HFFc6 (cell line): ENCODE results near the gene EBF3. TPM values are rescaled to one million over a fixed set of nuclear protein-coding genes. Genes with fewer than 3 reads are reported as not detected.

Source experiments
- DNase-seq: peaks from one replicate; pipeline ENCODE4 v3.0.0-alpha.2; 2018
- H3K27ac Mint-ChIP-seq: 2 replicates; pipeline ENCODE4 v1.8.0; 2020; ENCODE audit warnings: mild to moderate bottlenecking, mixed read lengths
- H3K27me3 Mint-ChIP-seq: 2 replicates; pipeline ENCODE4 v1.8.0; 2021; ENCODE audit warnings: mild to moderate bottlenecking, moderate library complexity, mixed read lengths; ENCODE audit not compliant: insufficient read depth
- H3K36me3 Mint-ChIP-seq: 2 replicates; pipeline ENCODE4 v1.8.0; 2021; ENCODE audit warnings: low read depth, mixed read lengths
- H3K4me1 Mint-ChIP-seq: 2 replicates; pipeline ENCODE4 v1.8.0; 2020; ENCODE audit warnings: low read depth, mixed read lengths
- H3K4me3 Mint-ChIP-seq: 2 replicates; pipeline ENCODE4 v1.8.0; 2020; ENCODE audit warnings: mild to moderate bottlenecking, moderate library complexity, mixed read lengths
- H3K9me3 Mint-ChIP-seq: 2 replicates; pipeline ENCODE4 v1.8.0; 2020; ENCODE audit warnings: mild to moderate bottlenecking, mixed read lengths
- total RNA-seq, 6 experiments: library from RNA; stranded (reverse); fragmentation: NEBNext Ultra II Directional; extraction: Animal tissue kit (Norgen Biotek cat#: 25700); gene quantifications; 2 replicates in 1 of 6; 3 replicates in 5 of 6; pipeline ENCODE4 v1.2.3, GENCODE V29; 2021
- TF ChIP-seq, protein P1 (sequence below): fragments of 200-600 bp; sonication (generic); IDR thresholded peaks from 2 replicates; pipeline ENCODE4 v1.5.0; 2021; ENCODE audit warnings: antibody characterized with exemption, mild to moderate bottlenecking

The EBF3 gene
- total RNA-seq, 6 experiments from 2014 or later = 0.14 to 0.39 (median 0.21) TPM; not detected in 2

DNA sequence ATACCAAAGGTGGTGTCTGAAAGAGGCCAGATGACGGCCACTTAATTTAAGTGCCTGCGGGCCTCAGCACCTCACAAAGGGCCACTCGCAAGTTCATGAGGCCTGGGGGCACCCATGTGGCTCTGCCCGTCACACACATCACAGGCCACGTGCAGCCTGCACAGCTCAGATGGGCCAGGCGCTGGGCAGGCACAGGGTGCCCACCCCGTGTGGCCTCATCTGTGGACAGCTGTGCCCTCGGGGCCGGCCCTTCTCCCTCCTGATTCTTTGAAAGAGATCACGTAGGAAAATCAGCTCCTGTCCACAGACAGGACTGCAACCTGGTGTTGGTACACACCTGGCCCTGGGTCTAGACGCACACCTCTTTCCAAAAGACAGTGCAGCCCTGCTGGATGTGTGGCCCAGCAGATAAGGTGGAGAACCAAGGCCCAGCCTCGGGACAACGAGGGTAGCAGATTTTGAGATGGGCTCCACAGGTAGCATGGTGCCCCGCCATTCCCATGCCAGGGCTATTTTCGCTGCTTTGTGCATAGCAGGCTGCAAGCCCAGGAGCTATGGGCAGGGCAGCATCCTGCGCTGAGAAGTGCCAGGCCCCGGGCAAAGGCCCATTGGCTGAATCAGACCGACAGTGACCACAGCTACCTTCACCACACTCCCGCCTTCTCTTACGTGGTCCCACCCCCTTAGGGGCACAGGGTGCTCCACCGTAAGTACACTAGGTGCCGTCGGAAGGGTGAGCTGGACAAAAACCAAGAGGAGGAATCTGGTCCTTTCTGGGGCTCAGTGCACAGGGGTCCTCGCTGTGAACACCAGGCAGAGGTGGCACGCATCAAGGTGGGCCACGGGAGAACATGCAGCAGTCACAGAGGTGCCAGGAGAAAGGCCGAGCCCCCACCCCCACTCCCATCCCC, 124.5 kb downstream of the EBF3 start:
- Mint-ChIP-seq H3K4me3 (no peak overlapping the region), H3K27ac (no peak overlapping the region), H3K4me1 (no peaks in the 10 kb centered on the region), H3K9me3 (peaks cover 32% of the 10 kb centered on the region), H3K27me3 (peaks cover 2% of the 10 kb centered on the region), H3K36me3 (no peaks in the 10 kb centered on the region)
- TF ChIP-seq, protein P1, sequence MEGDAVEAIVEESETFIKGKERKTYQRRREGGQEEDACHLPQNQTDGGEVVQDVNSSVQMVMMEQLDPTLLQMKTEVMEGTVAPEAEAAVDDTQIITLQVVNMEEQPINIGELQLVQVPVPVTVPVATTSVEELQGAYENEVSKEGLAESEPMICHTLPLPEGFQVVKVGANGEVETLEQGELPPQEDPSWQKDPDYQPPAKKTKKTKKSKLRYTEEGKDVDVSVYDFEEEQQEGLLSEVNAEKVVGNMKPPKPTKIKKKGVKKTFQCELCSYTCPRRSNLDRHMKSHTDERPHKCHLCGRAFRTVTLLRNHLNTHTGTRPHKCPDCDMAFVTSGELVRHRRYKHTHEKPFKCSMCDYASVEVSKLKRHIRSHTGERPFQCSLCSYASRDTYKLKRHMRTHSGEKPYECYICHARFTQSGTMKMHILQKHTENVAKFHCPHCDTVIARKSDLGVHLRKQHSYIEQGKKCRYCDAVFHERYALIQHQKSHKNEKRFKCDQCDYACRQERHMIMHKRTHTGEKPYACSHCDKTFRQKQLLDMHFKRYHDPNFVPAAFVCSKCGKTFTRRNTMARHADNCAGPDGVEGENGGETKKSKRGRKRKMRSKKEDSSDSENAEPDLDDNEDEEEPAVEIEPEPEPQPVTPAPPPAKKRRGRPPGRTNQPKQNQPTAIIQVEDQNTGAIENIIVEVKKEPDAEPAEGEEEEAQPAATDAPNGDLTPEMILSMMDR = no peak
- DNase-seq = no peak

DNA sequence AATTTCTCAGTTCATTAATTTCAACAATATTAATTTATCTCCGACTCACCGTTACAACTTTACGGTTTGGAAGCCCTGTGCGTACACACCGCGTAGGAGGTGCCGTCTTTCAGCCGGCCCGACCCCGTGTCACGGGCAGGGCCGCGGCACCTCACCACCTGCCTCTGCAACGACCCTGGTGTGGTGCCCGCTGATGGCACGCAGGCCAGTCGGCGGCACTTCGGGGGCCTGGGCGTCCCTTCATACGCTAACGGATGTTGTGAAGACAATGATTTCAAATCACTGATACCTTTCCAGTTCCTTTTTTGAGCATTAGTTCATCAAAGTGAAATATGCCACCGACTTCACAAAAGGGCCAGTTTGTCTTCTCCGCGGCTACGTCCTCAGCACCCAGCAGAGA, 125.3 kb downstream of the EBF3 start:
- Mint-ChIP-seq H3K27me3 (peaks cover 2% of the 10 kb centered on the region), H3K27ac (no peak overlapping the region), H3K9me3 (peaks cover 34% of the 10 kb centered on the region), H3K36me3 (no peaks in the 10 kb centered on the region), H3K4me3 (no peak overlapping the region), H3K4me1 (no peaks in the 10 kb centered on the region)
- TF ChIP-seq, protein P1 = no peak
- DNase-seq = no peak

DNA sequence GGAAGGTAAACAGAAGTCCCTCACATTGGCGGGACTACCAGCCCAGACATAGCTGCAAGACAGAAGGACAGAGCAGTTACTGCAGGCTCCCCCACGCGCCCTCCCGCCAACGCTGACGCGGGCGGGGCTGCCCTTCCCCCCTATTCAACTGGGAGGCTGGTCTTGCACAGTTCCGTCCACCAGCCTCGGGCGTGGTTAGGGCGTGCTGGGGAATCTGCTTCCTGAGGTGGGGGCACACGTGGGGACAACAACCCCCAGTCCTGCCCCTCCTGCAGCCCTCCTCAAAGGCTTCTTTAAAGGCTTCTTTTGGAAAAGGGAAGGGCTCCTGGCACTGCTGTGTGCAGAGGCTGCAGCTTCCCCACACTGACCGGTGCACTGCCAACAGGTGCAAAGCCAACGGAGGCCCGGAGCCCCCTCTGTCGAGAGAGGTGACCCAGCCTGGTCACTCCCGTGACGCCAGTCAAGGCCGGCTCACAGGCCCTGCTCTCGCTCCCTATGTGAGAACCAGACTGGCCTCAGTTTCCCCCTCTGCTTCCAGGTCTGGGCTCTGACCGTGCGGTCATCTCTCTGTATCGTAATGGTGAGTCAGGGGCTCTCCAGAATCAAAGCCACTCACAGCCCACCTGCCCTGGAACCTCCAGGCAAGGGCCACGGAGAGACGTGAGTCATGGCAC, 126.0 kb downstream of the EBF3 start:
- TF ChIP-seq, protein P1 = no peak
- H3K27me3 Mint-ChIP-seq = peaks cover 2% of the 10 kb centered on the region
- no peaks in the 10 kb centered on the region for H3K36me3 Mint-ChIP-seq
- H3K27ac Mint-ChIP-seq = no peak overlapping the region
- H3K9me3 Mint-ChIP-seq = peaks cover 36% of the 10 kb centered on the region
- no peak for DNase-seq
- no peaks in the 10 kb centered on the region for H3K4me1 Mint-ChIP-seq
- H3K4me3 Mint-ChIP-seq = no peak overlapping the region

DNA sequence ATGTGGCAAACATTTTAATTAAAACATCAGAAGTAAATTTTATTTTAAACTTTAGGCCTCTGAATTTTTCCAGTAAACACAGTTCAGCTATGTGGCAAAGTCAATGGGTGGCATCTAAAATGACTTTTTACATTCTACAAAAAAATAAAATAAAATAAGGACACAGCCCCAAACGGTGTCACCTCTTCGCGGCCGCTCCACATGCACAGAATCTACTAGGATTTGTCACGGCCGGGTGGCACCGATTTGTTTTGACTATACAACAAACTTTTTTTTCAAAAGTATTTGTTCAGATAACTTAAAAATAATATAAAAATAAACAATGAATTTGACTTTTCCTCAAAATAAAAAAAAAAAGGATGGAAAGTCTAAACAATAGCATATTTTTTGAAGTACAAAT, 127.8 kb downstream of the EBF3 start:
- H3K4me1 Mint-ChIP-seq = no peaks in the 10 kb centered on the region
- no peak for DNase-seq
- H3K27me3 Mint-ChIP-seq = peaks cover 1% of the 10 kb centered on the region
- H3K36me3 Mint-ChIP-seq = no peaks in the 10 kb centered on the region
- H3K27ac Mint-ChIP-seq = no peak overlapping the region
- H3K4me3 Mint-ChIP-seq = no peak overlapping the region
- H3K9me3 Mint-ChIP-seq = peaks cover 31% of the 10 kb centered on the region
- TF ChIP-seq, protein P1 = no peak

DNA sequence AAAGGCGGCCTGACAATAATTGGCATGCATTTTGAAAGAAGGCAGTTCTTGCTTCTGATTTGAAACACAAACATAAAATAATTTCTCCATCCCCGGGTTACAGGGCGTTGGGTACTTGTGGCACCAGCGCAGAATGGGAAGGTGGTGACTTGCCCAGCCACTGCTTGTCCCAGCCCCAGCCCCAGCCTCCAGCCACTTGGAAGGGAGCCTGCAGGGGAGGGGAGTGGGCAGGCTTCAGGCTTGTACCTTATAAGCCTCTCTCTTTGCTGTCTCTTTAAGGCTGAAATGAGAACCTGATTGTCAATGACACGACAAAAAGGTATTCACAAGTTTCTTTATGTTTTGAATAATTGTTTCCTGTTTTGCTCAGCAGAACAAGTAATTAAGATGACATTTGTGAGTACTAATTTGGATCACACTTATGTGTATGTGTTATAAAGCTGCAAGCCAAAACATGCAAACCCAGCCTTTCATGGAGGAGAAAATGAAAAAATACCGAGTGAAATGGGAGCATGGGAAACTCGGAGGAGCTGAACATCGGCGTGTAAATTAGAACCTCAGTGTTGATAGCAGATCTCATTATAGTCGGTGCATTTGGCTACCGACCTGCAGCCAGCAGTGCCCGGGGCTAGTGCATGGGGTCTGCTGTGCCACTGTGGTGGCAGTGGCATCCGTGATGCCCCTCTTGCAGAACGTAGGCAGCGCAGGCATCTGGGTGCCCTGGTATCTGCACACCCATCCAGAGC, 129.9 kb downstream of the EBF3 start:
- Mint-ChIP-seq H3K9me3 (peaks cover 25% of the 10 kb centered on the region), H3K4me1 (no peaks in the 10 kb centered on the region), H3K27me3 (no peaks in the 10 kb centered on the region; the same call in 1 of the 2 replicates), H3K36me3 (no peaks in the 10 kb centered on the region), H3K4me3 (no peak overlapping the region), H3K27ac (no peak overlapping the region)
- DNase-seq = no peak
- TF ChIP-seq, protein P1 = no peak
